WTC11 (cell line): ENCODE measurements around the gene FAM171A1. TPM values are rescaled to one million over a fixed set of nuclear protein-coding genes. Genes with fewer than 3 reads are reported as not detected.

ENCODE experiments used
- ATAC-seq: fragments of 200-7000 bp; cut with Tn5 transposase; 2 replicates; pipeline ENCODE4 v1.10.0; 2021; ENCODE audit warnings: mild to moderate bottlenecking, moderate library complexity
- CTCF ChIA-PET: fragments of 300-600 bp; sonication (Branson Sonifier 250); formaldehyde crosslinking; loops from one replicate; lab custom pipeline; 2021; ENCODE audit warnings: antibody characterized with exemption; lab: Charles Lee
- POLR2A ChIA-PET: fragments of 350-600 bp; sonication (Branson Sonifier 250); formaldehyde crosslinking; loops from one replicate; lab custom pipeline; 2021; ENCODE audit warnings: antibody characterized with exemption; lab: Charles Lee
- DNase-seq: peaks from one replicate; pipeline ENCODE4 v3.0.0; 2021; ENCODE audit warnings: low spot score
- H3K27ac Mint-ChIP-seq: 2 replicates; pipeline ENCODE4 v1.8.0; 2021; ENCODE audit warnings: mixed read lengths
- H3K27me3 Mint-ChIP-seq: 2 replicates; pipeline ENCODE4 v1.8.0; 2021; ENCODE audit warnings: low read depth, mild to moderate bottlenecking, moderate library complexity, mixed read lengths
- H3K36me3 Mint-ChIP-seq: 2 replicates; pipeline ENCODE4 v1.8.0; 2021; ENCODE audit warnings: mixed read lengths
- H3K4me1 Mint-ChIP-seq: 2 replicates; pipeline ENCODE4 v1.8.0; 2022; ENCODE audit warnings: mixed read lengths
- H3K4me3 Mint-ChIP-seq: 2 replicates; pipeline ENCODE4 v1.8.0; 2021; ENCODE audit warnings: mild to moderate bottlenecking, moderate library complexity, mixed read lengths
- H3K9me3 Mint-ChIP-seq: 2 replicates; pipeline ENCODE4 v1.8.0; 2021; ENCODE audit warnings: mixed read lengths
- ATF2 ChIP-seq: sonication (generic); formaldehyde crosslinking; IDR thresholded peaks from 2 replicates; pipeline ENCODE4 v1.8.1; 2022; ENCODE audit warnings: low read depth, missing genetic modification reagents, borderline replicate concordance
- ETV6 ChIP-seq: sonication (generic); formaldehyde crosslinking; IDR thresholded peaks from 2 replicates; pipeline ENCODE4 v1.8.1; 2022; ENCODE audit warnings: mild to moderate bottlenecking, missing genetic modification reagents
- FOXK1 ChIP-seq: sonication (generic); formaldehyde crosslinking; IDR thresholded peaks from 2 replicates; pipeline ENCODE4 v1.8.0; 2022; ENCODE audit warnings: mild to moderate bottlenecking, moderate library complexity, missing genetic modification reagents
- GABPB1 ChIP-seq: sonication (generic); formaldehyde crosslinking; IDR thresholded peaks from 2 replicates; pipeline ENCODE4 v1.8.1; 2023; ENCODE audit warnings: mild to moderate bottlenecking, missing genetic modification reagents
- IRF1 ChIP-seq: sonication (generic); formaldehyde crosslinking; IDR thresholded peaks from 2 replicates; pipeline ENCODE4 v1.8.0; 2023; ENCODE audit warnings: missing genetic modification reagents
- JAZF1 ChIP-seq: fragments of 250-450 bp; sonication (Bioruptor Pico); IDR thresholded peaks from 2 replicates; pipeline ENCODE4 v1.9.0; 2021; ENCODE audit warnings: moderate library complexity, mild to moderate bottlenecking, inconsistent platforms
- JUN ChIP-seq: sonication (generic); formaldehyde crosslinking; IDR thresholded peaks from 2 replicates; pipeline ENCODE4 v1.8.0; 2023; ENCODE audit warnings: mild to moderate bottlenecking, missing genetic modification reagents
- MXD4 ChIP-seq: fragments of 250-450 bp; sonication (Bioruptor Pico); IDR thresholded peaks from 2 replicates; pipeline ENCODE4 v1.8.0; 2021; ENCODE audit warnings: mild to moderate bottlenecking, moderate library complexity, borderline replicate concordance
- NFYB ChIP-seq: sonication (generic); formaldehyde crosslinking; conservative IDR thresholded peaks from 2 replicates; pipeline ENCODE4 v1.8.0; 2022; ENCODE audit warnings: low read depth, missing genetic modification reagents
- ZNF219 ChIP-seq: sonication (generic); formaldehyde crosslinking; IDR thresholded peaks from 2 replicates; pipeline ENCODE4 v1.8.0; 2023; ENCODE audit warnings: missing genetic modification reagents, mild to moderate bottlenecking, borderline replicate concordance
- ZNF232 ChIP-seq: sonication (generic); formaldehyde crosslinking; IDR thresholded peaks from 2 replicates; pipeline ENCODE4 v1.8.0; 2022; ENCODE audit warnings: mild to moderate bottlenecking, missing genetic modification reagents
- ZNF416 ChIP-seq: fragments of 250-450 bp; sonication (Bioruptor Pico); IDR thresholded peaks from 2 replicates; pipeline ENCODE4 v1.9.0; 2021; ENCODE audit warnings: mild to moderate bottlenecking, inconsistent platforms
- total RNA-seq: library from RNA; stranded (reverse); gene quantifications from 3 replicates; pipeline ENCODE4 v1.2.3, GENCODE V29; 2021
- TF ChIP-seq, protein P1 (sequence below): fragments of 250-450 bp; sonication (Bioruptor Pico); IDR thresholded peaks from 2 replicates; pipeline ENCODE4 v1.8.0; 2021; ENCODE audit warnings: mild to moderate bottlenecking
- TF ChIP-seq, protein P2 (sequence below): sonication (generic); formaldehyde crosslinking; IDR thresholded peaks from 2 replicates; pipeline ENCODE4 v1.8.1; 2022; ENCODE audit warnings: mild to moderate bottlenecking, moderate library complexity, missing genetic modification reagents
- TF ChIP-seq, protein P3 (sequence below): sonication (generic); formaldehyde crosslinking; IDR thresholded peaks from 2 replicates; pipeline ENCODE4 v1.8.1; 2023; ENCODE audit warnings: mild to moderate bottlenecking, missing genetic modification reagents, borderline replicate concordance
- TF ChIP-seq, protein P4 (sequence below): fragments of 250-450 bp; sonication (Bioruptor Pico); IDR thresholded peaks from 2 replicates; pipeline ENCODE4 v1.9.0; 2021; ENCODE audit warnings: mild to moderate bottlenecking
- TF ChIP-seq, protein P5 (sequence below): sonication (generic); formaldehyde crosslinking; IDR thresholded peaks from 2 replicates; pipeline ENCODE4 v1.8.0; 2022; ENCODE audit warnings: missing genetic modification reagents
- TF ChIP-seq, protein P6 (sequence below): sonication (generic); formaldehyde crosslinking; IDR thresholded peaks from 2 replicates; pipeline ENCODE4 v1.8.1; 2022; ENCODE audit warnings: missing genetic modification reagents, borderline replicate concordance

Gene FAM171A1
- total RNA-seq, 1 experiment from 2014 or later = 33.9 TPM

- TF ChIP-seq, protein P1, sequence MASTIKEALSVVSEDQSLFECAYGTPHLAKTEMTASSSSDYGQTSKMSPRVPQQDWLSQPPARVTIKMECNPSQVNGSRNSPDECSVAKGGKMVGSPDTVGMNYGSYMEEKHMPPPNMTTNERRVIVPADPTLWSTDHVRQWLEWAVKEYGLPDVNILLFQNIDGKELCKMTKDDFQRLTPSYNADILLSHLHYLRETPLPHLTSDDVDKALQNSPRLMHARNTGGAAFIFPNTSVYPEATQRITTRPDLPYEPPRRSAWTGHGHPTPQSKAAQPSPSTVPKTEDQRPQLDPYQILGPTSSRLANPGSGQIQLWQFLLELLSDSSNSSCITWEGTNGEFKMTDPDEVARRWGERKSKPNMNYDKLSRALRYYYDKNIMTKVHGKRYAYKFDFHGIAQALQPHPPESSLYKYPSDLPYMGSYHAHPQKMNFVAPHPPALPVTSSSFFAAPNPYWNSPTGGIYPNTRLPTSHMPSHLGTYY (CRISPR knock-in tag) = no peak
- TF ChIP-seq, protein P2, sequence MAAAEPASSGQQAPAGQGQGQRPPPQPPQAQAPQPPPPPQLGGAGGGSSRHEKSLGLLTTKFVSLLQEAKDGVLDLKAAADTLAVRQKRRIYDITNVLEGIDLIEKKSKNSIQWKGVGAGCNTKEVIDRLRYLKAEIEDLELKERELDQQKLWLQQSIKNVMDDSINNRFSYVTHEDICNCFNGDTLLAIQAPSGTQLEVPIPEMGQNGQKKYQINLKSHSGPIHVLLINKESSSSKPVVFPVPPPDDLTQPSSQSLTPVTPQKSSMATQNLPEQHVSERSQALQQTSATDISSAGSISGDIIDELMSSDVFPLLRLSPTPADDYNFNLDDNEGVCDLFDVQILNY = no peak
- TF ChIP-seq NFYB (CRISPR knock-in tag) = no peak
- TF ChIP-seq, protein P3, sequence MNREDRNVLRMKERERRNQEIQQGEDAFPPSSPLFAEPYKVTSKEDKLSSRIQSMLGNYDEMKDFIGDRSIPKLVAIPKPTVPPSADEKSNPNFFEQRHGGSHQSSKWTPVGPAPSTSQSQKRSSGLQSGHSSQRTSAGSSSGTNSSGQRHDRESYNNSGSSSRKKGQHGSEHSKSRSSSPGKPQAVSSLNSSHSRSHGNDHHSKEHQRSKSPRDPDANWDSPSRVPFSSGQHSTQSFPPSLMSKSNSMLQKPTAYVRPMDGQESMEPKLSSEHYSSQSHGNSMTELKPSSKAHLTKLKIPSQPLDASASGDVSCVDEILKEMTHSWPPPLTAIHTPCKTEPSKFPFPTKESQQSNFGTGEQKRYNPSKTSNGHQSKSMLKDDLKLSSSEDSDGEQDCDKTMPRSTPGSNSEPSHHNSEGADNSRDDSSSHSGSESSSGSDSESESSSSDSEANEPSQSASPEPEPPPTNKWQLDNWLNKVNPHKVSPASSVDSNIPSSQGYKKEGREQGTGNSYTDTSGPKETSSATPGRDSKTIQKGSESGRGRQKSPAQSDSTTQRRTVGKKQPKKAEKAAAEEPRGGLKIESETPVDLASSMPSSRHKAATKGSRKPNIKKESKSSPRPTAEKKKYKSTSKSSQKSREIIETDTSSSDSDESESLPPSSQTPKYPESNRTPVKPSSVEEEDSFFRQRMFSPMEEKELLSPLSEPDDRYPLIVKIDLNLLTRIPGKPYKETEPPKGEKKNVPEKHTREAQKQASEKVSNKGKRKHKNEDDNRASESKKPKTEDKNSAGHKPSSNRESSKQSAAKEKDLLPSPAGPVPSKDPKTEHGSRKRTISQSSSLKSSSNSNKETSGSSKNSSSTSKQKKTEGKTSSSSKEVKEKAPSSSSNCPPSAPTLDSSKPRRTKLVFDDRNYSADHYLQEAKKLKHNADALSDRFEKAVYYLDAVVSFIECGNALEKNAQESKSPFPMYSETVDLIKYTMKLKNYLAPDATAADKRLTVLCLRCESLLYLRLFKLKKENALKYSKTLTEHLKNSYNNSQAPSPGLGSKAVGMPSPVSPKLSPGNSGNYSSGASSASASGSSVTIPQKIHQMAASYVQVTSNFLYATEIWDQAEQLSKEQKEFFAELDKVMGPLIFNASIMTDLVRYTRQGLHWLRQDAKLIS (CRISPR knock-in tag) = no peak
Observed at GRCh38 chr10:15188603-15189002, 182.5 kb downstream of the FAM171A1 start (continued).

DNA sequence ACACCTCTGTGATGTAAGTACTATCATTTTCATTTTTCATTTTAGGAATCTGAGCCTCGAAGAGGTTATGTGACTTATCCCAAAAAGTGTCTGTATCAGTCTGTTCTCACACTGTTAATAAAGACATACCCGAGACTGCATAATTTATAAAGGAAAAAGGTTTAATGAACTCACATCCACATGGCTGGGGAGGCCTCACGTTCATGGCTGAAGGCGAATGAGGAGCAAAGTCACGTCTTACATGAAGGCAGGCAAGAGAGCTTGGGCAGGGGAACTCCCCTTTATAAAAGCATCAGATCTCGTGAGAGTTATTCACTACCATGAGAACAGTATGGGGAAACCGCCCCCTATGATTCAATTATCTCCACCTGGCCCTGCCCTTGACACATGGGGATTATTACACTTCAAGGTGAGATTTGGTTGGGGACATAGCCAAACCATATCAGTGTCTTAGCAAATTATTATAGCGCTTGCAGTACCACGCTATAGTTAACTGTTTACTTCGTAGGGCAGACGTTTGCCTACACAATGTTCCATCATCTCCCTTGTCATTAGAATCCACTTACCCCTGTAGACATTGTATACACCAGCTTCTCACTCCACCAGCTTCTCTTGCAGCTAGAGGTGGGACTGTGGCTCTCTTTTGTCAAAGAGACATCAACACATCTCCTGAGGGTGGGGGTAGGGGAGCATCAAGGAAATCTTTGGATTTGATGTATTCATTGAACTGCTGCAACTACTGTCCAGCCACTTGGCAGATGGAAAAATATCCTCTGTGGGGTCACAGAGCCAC is 187.2 kb downstream of the FAM171A1 start:
- no peaks in the 10 kb centered on the region for H3K36me3 Mint-ChIP-seq
- ATAC-seq (no peak), DNase-seq (no peak)
- CTCF ChIA-PET = interaction anchor here (1.0 kb wide), 1 partner anchor 16 kb away, joined by 3 read pairs; no protein-coding TSS in a partner anchor
- peaks cover 8% of the 10 kb centered on the region for H3K4me1 Mint-ChIP-seq
- H3K4me3 Mint-ChIP-seq = no peak overlapping the region
- POLR2A ChIA-PET = no interaction called here
- H3K27me3 Mint-ChIP-seq = no peaks in the 10 kb centered on the region
- no peaks in the 10 kb centered on the region for H3K9me3 Mint-ChIP-seq
- H3K27ac Mint-ChIP-seq = no peak overlapping the region
- TF ChIP-seq, protein P4, sequence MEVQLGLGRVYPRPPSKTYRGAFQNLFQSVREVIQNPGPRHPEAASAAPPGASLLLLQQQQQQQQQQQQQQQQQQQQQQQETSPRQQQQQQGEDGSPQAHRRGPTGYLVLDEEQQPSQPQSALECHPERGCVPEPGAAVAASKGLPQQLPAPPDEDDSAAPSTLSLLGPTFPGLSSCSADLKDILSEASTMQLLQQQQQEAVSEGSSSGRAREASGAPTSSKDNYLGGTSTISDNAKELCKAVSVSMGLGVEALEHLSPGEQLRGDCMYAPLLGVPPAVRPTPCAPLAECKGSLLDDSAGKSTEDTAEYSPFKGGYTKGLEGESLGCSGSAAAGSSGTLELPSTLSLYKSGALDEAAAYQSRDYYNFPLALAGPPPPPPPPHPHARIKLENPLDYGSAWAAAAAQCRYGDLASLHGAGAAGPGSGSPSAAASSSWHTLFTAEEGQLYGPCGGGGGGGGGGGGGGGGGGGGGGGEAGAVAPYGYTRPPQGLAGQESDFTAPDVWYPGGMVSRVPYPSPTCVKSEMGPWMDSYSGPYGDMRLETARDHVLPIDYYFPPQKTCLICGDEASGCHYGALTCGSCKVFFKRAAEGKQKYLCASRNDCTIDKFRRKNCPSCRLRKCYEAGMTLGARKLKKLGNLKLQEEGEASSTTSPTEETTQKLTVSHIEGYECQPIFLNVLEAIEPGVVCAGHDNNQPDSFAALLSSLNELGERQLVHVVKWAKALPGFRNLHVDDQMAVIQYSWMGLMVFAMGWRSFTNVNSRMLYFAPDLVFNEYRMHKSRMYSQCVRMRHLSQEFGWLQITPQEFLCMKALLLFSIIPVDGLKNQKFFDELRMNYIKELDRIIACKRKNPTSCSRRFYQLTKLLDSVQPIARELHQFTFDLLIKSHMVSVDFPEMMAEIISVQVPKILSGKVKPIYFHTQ (CRISPR knock-in tag) = no peak
- TF ChIP-seq JAZF1 (CRISPR knock-in tag) (no peak), ETV6 (CRISPR knock-in tag) (no peak), MXD4 (no peak), GABPB1 (no peak), ATF2 (CRISPR knock-in tag) (no peak), ZNF219 (no peak), FOXK1 (CRISPR knock-in tag) (no peak), ZNF232 (no peak), ZNF416 (CRISPR knock-in tag) (no peak), IRF1 (no peak), JUN (CRISPR knock-in tag) (no peak)
- TF ChIP-seq, protein P5, sequence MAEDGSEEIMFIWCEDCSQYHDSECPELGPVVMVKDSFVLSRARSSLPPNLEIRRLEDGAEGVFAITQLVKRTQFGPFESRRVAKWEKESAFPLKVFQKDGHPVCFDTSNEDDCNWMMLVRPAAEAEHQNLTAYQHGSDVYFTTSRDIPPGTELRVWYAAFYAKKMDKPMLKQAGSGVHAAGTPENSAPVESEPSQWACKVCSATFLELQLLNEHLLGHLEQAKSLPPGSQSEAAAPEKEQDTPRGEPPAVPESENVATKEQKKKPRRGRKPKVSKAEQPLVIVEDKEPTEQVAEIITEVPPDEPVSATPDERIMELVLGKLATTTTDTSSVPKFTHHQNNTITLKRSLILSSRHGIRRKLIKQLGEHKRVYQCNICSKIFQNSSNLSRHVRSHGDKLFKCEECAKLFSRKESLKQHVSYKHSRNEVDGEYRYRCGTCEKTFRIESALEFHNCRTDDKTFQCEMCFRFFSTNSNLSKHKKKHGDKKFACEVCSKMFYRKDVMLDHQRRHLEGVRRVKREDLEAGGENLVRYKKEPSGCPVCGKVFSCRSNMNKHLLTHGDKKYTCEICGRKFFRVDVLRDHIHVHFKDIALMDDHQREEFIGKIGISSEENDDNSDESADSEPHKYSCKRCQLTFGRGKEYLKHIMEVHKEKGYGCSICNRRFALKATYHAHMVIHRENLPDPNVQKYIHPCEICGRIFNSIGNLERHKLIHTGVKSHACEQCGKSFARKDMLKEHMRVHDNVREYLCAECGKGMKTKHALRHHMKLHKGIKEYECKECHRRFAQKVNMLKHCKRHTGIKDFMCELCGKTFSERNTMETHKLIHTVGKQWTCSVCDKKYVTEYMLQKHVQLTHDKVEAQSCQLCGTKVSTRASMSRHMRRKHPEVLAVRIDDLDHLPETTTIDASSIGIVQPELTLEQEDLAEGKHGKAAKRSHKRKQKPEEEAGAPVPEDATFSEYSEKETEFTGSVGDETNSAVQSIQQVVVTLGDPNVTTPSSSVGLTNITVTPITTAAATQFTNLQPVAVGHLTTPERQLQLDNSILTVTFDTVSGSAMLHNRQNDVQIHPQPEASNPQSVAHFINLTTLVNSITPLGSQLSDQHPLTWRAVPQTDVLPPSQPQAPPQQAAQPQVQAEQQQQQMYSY (CRISPR knock-in tag) = no peak
- TF ChIP-seq, protein P6, sequence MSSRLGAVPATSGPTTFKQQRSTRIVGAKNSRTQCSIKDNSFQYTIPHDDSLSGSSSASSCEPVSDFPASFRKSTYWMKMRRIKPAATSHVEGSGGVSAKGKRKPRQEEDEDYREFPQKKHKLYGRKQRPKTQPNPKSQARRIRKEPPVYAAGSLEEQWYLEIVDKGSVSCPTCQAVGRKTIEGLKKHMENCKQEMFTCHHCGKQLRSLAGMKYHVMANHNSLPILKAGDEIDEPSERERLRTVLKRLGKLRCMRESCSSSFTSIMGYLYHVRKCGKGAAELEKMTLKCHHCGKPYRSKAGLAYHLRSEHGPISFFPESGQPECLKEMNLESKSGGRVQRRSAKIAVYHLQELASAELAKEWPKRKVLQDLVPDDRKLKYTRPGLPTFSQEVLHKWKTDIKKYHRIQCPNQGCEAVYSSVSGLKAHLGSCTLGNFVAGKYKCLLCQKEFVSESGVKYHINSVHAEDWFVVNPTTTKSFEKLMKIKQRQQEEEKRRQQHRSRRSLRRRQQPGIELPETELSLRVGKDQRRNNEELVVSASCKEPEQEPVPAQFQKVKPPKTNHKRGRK (CRISPR knock-in tag) = no peak
